HepG2 (cell line): ENCODE data around the gene SSBP4. TPM values are rescaled to one million over a fixed set of nuclear protein-coding genes. Genes with fewer than 3 reads are reported as not detected.

ENCODE experiments used
- BRD4 ChIP-seq: sonication (generic); formaldehyde crosslinking; IDR thresholded peaks from 2 replicates; pipeline ENCODE4 v1.4.0; 2020; ENCODE audit warnings: missing genetic modification reagents
- CREB1 ChIP-seq, 2 experiments: fragments of 450-650 bp in 1 of 2; IDR thresholded peaks; 2 replicates each; pipeline ENCODE4 v1.6.1; 2016 to 2017; ENCODE audit warnings: control low read depth in 1 of 2, mild to moderate bottlenecking in 1 of 2, missing compliant biosample characterization in 1 of 2, missing genetic modification characterization in 1 of 2
- EHMT2 ChIP-seq: fragments of 200-600 bp; sonication (generic); IDR thresholded peaks from 2 replicates; pipeline ENCODE4 v1.7.0; 2017; ENCODE audit warnings: antibody characterized with exemption, low read depth, low read length, borderline replicate concordance
- SALL1 ChIP-seq: sonication (generic); formaldehyde crosslinking; IDR thresholded peaks from 2 replicates; pipeline ENCODE4 v1.8.0; 2022; ENCODE audit warnings: mild to moderate bottlenecking, missing genetic modification reagents
- TCF12 ChIP-seq, 2 experiments: fragments of 450-650 bp in 1 of 2; sonication (generic) in 1 of 2; formaldehyde crosslinking in 1 of 2; IDR thresholded peaks; 2 replicates each; pipeline versions ENCODE4 v1.6.1 to v1.8.0; 2017 to 2022; ENCODE audit warnings: antibody characterized with exemption in 1 of 2, mild to moderate bottlenecking in 1 of 2, missing genetic modification reagents in 1 of 2, moderate library complexity in 1 of 2
- ZBTB1 ChIP-seq: sonication (generic); formaldehyde crosslinking; IDR thresholded peaks from 2 replicates; pipeline ENCODE4 v1.4.0; 2020; ENCODE audit warnings: missing genetic modification reagents, borderline replicate concordance
- ZFP36L1 ChIP-seq: sonication (generic); formaldehyde crosslinking; IDR thresholded peaks from 2 replicates; pipeline ENCODE4 v1.8.0; 2022; ENCODE audit warnings: mild to moderate bottlenecking, missing genetic modification reagents, moderate library complexity
- ZNF34 ChIP-seq: sonication (generic); formaldehyde crosslinking; IDR thresholded peaks from 2 replicates; pipeline ENCODE4 v1.4.0; 2020; ENCODE audit warnings: mild to moderate bottlenecking, missing genetic modification reagents, borderline replicate concordance
- polyA plus RNA-seq, 8 experiments: library from polyadenylated mRNA; depleted of rRNA in 3 of 8; stranded (reverse) in 7 of 8; unstranded in 1 of 8; fragments of >200 nt; fragmentation: Illumina TruSeq in 4 of 8; extraction: Trizol in 4 of 8; gene quantifications; 2 replicates each; pipeline versions ENCODE4 v1.2.1 to v1.2.3, GENCODE V29; 2011 to 2016; ENCODE audit warnings: low read depth in 4 of 8, missing spikeins in 1 of 8, mixed read lengths in 1 of 8; ENCODE audit not compliant: insufficient read depth in 1 of 8
- total RNA-seq, 5 experiments: library from RNA; depleted of rRNA; stranded (reverse); fragments of >200 nt; fragmentation: Illumina TruSeq; extraction: Trizol; gene quantifications; 2 replicates each; pipeline ENCODE4 v1.2.3, GENCODE V29; 2016; ENCODE audit warnings: low read depth in 1 of 5
- TF ChIP-seq, protein P1 (sequence below), 2 experiments: fragments of 450-650 bp in 1 of 2; sonication (generic) in 1 of 2; formaldehyde crosslinking in 1 of 2; IDR thresholded peaks; 2 replicates each; pipeline versions ENCODE4 v1.6.1 to v1.8.0; 2016 to 2022; ENCODE audit warnings: antibody characterized with exemption in 1 of 2, mild to moderate bottlenecking in 1 of 2, missing genetic modification reagents in 1 of 2
- TF ChIP-seq, protein P2 (sequence below): sonication (generic); formaldehyde crosslinking; IDR thresholded peaks from 2 replicates; pipeline ENCODE4 v1.4.0; 2020; ENCODE audit warnings: mild to moderate bottlenecking, missing genetic modification reagents
- TF ChIP-seq, protein P3 (sequence below): sonication (generic); formaldehyde crosslinking; IDR thresholded peaks from 2 replicates; pipeline ENCODE4 v1.5.1; 2020; ENCODE audit warnings: mild to moderate bottlenecking, missing genetic modification reagents, borderline replicate concordance

Gene SSBP4
- total and polyA plus RNA-seq, 2 of the 13 experiments (the other 11 are each of a cell fraction or from before 2014, with no cell fraction given), result 20.8 to 39.5 TPM

DNA sequence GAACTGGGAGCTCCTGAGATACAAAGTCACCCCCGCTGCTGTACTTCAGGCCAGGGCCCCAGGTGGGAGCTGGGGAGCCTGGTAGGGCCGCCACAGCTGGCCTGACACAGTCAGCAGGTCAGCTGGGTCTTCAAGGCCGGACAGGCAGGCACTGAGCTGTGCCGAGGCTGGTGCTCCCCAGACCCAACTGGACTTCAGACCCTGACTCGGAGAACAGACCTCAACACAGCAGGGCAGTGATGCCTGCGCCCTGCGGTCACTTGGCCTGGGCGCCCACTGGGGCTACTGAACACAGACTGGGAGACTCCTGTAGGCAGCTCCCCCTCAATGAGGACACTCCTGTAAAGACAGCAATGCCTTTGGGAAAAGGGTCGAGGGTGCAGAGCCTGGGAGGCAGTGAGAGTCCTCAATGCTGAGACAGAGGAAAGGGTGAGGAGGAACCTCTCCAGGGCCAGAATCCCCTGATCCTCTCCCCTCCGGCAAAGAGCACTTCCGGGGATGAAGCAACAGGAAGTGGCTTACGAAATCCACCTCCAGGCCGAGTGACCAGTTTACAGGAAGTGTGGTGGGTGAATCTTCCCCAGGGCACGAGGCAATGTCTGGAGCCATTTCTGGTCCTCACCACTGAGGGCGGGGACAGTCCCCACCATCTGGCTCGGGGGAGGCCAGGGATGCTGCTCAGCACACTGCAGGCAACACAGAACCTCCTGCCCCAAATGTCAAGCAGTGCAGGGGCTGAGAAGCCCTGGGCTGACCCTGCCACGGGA is 59.5 kb downstream of the SSBP4 start (continued):
- TF ChIP-seq, protein P1, sequence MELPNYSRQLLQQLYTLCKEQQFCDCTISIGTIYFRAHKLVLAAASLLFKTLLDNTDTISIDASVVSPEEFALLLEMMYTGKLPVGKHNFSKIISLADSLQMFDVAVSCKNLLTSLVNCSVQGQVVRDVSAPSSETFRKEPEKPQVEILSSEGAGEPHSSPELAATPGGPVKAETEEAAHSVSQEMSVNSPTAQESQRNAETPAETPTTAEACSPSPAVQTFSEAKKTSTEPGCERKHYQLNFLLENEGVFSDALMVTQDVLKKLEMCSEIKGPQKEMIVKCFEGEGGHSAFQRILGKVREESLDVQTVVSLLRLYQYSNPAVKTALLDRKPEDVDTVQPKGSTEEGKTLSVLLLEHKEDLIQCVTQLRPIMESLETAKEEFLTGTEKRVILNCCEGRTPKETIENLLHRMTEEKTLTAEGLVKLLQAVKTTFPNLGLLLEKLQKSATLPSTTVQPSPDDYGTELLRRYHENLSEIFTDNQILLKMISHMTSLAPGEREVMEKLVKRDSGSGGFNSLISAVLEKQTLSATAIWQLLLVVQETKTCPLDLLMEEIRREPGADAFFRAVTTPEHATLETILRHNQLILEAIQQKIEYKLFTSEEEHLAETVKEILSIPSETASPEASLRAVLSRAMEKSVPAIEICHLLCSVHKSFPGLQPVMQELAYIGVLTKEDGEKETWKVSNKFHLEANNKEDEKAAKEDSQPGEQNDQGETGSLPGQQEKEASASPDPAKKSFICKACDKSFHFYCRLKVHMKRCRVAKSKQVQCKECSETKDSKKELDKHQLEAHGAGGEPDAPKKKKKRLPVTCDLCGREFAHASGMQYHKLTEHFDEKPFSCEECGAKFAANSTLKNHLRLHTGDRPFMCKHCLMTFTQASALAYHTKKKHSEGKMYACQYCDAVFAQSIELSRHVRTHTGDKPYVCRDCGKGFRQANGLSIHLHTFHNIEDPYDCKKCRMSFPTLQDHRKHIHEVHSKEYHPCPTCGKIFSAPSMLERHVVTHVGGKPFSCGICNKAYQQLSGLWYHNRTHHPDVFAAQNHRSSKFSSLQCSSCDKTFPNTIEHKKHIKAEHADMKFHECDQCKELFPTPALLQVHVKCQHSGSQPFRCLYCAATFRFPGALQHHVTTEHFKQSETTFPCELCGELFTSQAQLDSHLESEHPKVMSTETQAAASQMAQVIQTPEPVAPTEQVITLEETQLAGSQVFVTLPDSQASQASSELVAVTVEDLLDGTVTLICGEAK (IDR thresholded peaks at IDR 0.05), result peak; percentile 39; the same call in 1 of the 2 replicates
- TF ChIP-seq, protein P1 (CRISPR knock-in tag; IDR thresholded peaks at IDR 0.05), result 0 out of 2 replicates have a peak, but pooled peaks have one; percentile 64
- TF ChIP-seq ZBTB1 (CRISPR knock-in tag) (no peak), ZNF34 (peak; percentile 64; the same call in 1 of the 2 replicates), TCF12 (IDR thresholded peaks at IDR 0.05) (no peak), TCF12 (CRISPR knock-in tag; IDR thresholded peaks at IDR 0.05) (0 out of 2 replicates have a peak, but pooled peaks have one; percentile 37), SALL1 (CRISPR knock-in tag) (peak; percentile 95), BRD4 (CRISPR knock-in tag) (no peak), CREB1 (IDR thresholded peaks at IDR 0.05) (no peak), CREB1 (CRISPR knock-in tag; IDR thresholded peaks at IDR 0.05) (peak; percentile 62; the same call in 1 of the 2 replicates), ZFP36L1 (CRISPR knock-in tag) (peak; percentile 50; the same call in 1 of the 2 replicates), EHMT2 (no peak)
- TF ChIP-seq, protein P2, sequence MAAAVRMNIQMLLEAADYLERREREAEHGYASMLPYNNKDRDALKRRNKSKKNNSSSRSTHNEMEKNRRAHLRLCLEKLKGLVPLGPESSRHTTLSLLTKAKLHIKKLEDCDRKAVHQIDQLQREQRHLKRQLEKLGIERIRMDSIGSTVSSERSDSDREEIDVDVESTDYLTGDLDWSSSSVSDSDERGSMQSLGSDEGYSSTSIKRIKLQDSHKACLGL (CRISPR knock-in tag), result peak; percentile 83
- TF ChIP-seq, protein P3, sequence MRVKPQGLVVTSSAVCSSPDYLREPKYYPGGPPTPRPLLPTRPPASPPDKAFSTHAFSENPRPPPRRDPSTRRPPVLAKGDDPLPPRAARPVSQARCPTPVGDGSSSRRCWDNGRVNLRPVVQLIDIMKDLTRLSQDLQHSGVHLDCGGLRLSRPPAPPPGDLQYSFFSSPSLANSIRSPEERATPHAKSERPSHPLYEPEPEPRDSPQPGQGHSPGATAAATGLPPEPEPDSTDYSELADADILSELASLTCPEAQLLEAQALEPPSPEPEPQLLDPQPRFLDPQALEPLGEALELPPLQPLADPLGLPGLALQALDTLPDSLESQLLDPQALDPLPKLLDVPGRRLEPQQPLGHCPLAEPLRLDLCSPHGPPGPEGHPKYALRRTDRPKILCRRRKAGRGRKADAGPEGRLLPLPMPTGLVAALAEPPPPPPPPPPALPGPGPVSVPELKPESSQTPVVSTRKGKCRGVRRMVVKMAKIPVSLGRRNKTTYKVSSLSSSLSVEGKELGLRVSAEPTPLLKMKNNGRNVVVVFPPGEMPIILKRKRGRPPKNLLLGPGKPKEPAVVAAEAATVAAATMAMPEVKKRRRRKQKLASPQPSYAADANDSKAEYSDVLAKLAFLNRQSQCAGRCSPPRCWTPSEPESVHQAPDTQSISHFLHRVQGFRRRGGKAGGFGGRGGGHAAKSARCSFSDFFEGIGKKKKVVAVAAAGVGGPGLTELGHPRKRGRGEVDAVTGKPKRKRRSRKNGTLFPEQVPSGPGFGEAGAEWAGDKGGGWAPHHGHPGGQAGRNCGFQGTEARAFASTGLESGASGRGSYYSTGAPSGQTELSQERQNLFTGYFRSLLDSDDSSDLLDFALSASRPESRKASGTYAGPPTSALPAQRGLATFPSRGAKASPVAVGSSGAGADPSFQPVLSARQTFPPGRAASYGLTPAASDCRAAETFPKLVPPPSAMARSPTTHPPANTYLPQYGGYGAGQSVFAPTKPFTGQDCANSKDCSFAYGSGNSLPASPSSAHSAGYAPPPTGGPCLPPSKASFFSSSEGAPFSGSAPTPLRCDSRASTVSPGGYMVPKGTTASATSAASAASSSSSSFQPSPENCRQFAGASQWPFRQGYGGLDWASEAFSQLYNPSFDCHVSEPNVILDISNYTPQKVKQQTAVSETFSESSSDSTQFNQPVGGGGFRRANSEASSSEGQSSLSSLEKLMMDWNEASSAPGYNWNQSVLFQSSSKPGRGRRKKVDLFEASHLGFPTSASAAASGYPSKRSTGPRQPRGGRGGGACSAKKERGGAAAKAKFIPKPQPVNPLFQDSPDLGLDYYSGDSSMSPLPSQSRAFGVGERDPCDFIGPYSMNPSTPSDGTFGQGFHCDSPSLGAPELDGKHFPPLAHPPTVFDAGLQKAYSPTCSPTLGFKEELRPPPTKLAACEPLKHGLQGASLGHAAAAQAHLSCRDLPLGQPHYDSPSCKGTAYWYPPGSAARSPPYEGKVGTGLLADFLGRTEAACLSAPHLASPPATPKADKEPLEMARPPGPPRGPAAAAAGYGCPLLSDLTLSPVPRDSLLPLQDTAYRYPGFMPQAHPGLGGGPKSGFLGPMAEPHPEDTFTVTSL (CRISPR knock-in tag), result peak; percentile 82
